Liver (tissue), 9 donors: ENCODE results near the gene TMEM151B. TPM values are rescaled to one million over a fixed set of nuclear protein-coding genes. Genes with fewer than 3 reads are reported as not detected.

Experiments
- DNase-seq: peaks from one replicate; pipeline ENCODE4 v3.0.0-alpha.2; 2017; ENCODE audit warnings: low spot score
- H3K27ac ChIP-seq, 2 donors: one replicate each; pipeline ENCODE4 v1.7.0; 2013; ENCODE audit warnings: inconsistent platforms in 2 of 2, low read length in 2 of 2, control low read depth in 1 of 2, low read depth in 1 of 2, mild to moderate bottlenecking in 1 of 2
- H3K27me3 ChIP-seq, 4 donors: one replicate each; pipeline versions ENCODE4 v1.6.1 to v1.7.0; 2013; ENCODE audit warnings: low read length in 3 of 4, inconsistent platforms in 1 of 4, mild to moderate bottlenecking in 1 of 4, moderate library complexity in 1 of 4; ENCODE audit not compliant: control insufficient read depth in 4 of 4, insufficient read depth in 4 of 4
- H3K36me3 ChIP-seq, 4 donors: one replicate each; pipeline versions ENCODE4 v1.6.1 to v1.7.0; 2013; ENCODE audit warnings: low read length in 3 of 4, mild to moderate bottlenecking in 3 of 4, low read depth in 1 of 4, moderate library complexity in 1 of 4; ENCODE audit not compliant: control insufficient read depth in 4 of 4, insufficient read depth in 3 of 4
- H3K4me1 ChIP-seq, 4 donors: one replicate each; pipeline versions ENCODE4 v1.6.1 to v1.7.0; 2013; ENCODE audit warnings: low read length in 3 of 4, mild to moderate bottlenecking in 3 of 4, moderate library complexity in 1 of 4; ENCODE audit not compliant: control insufficient read depth in 4 of 4, insufficient read depth in 4 of 4
- H3K4me3 ChIP-seq, 3 donors: one replicate each; pipeline versions ENCODE4 v1.6.1 to v1.7.0; 2013; ENCODE audit warnings: low read length in 3 of 3, control low read depth in 1 of 3, low read depth in 1 of 3, mild to moderate bottlenecking in 1 of 3
- H3K9ac ChIP-seq, 2 donors: one replicate each; pipeline ENCODE4 v1.7.0; 2013; ENCODE audit warnings: low read length in 2 of 2, mild to moderate bottlenecking in 2 of 2, moderate library complexity in 2 of 2, control low read depth in 1 of 2, low read depth in 1 of 2
- H3K9me3 ChIP-seq, 4 donors: one replicate each; pipeline versions ENCODE4 v1.6.1 to v1.7.0; 2013; ENCODE audit warnings: low read length in 3 of 4; ENCODE audit not compliant: control insufficient read depth in 4 of 4
- ATF3 ChIP-seq: IDR thresholded peaks from 2 replicates; pipeline ENCODE4 v1.6.1; 2016; ENCODE audit warnings: antibody characterized with exemption
- CTCF ChIP-seq: fragments of 150-350 bp; IDR thresholded peaks from 2 replicates; pipeline ENCODE4 v1.5.1; 2017; ENCODE audit warnings: improper control_type of control experiment, low read depth, low read length; ENCODE audit not compliant: missing input control
- EGR1 ChIP-seq, 2 donors: IDR thresholded peaks; 2 replicates each; pipeline ENCODE4 v1.6.1; 2016 to 2018; ENCODE audit warnings: antibody characterized with exemption in 2 of 2, low read depth in 2 of 2
- FOXA1 ChIP-seq: IDR thresholded peaks from 2 replicates; pipeline ENCODE4 v1.6.1; 2016; ENCODE audit warnings: antibody characterized with exemption
- HNF4A ChIP-seq, 2 donors: conservative IDR thresholded peaks; 2 replicates each; pipeline ENCODE4 v1.6.1; 2016; ENCODE audit warnings: antibody characterized with exemption in 2 of 2, mild to moderate bottlenecking in 2 of 2
- JUND ChIP-seq, 2 donors: IDR thresholded peaks; 2 replicates each; pipeline ENCODE4 v1.6.1; 2016; ENCODE audit warnings: antibody characterized with exemption in 2 of 2
- NR2F2 ChIP-seq: IDR thresholded peaks from 2 replicates; pipeline ENCODE4 v1.6.1; 2016; ENCODE audit warnings: antibody characterized with exemption
- RAD21 ChIP-seq, 2 donors: IDR thresholded peaks; 2 replicates each; pipeline ENCODE4 v1.6.1; 2016; ENCODE audit warnings: antibody characterized with exemption in 2 of 2, mild to moderate bottlenecking in 2 of 2
- REST ChIP-seq: IDR thresholded peaks from 2 replicates; pipeline ENCODE4 v1.6.1; 2016; ENCODE audit warnings: antibody characterized with exemption, mild to moderate bottlenecking
- WGBS: extraction: QIAGEN DNeasy Blood & Tissue Kit; methylation state at CpG from one replicate; pipeline ENCODE4 v1.1.7; 2013; 5-methylcytosine and 5-hydroxymethylcytosine counted together
- polyA plus RNA-seq, 2 donors: library from polyadenylated mRNA; stranded (reverse) in 1 of 2; unstranded in 1 of 2; fragments of 200-250 nt in 1 of 2; fragments of >200 nt in 1 of 2; fragmentation: Nextera tagmentation in 1 of 2; extraction: Ambion mirVana in 1 of 2; gene quantifications; one replicate each; pipeline versions ENCODE4 v1.2.1 to v1.2.3, GENCODE V29; 2013 to 2015
- total RNA-seq, 2 donors: library from RNA; depleted of rRNA; stranded (reverse); fragments of >200 nt; gene quantifications; one replicate each; pipeline ENCODE4 v1.2.3, GENCODE V29; 2014
- TF ChIP-seq, protein P1 (sequence below): IDR thresholded peaks from 2 replicates; pipeline ENCODE4 v1.6.1; 2016; ENCODE audit warnings: antibody characterized with exemption
- TF ChIP-seq, protein P2 (sequence below): IDR thresholded peaks from 2 replicates; pipeline ENCODE4 v1.6.1; 2016; ENCODE audit warnings: antibody characterized with exemption
- donor health status: healthy.
- donor health status: healthy.
- donor health status: healthy.
- donor health status: healthy.
- donor health status: healthy.

The TMEM151B gene
- total and polyA plus RNA-seq, 4 donors: not detected

DNA sequence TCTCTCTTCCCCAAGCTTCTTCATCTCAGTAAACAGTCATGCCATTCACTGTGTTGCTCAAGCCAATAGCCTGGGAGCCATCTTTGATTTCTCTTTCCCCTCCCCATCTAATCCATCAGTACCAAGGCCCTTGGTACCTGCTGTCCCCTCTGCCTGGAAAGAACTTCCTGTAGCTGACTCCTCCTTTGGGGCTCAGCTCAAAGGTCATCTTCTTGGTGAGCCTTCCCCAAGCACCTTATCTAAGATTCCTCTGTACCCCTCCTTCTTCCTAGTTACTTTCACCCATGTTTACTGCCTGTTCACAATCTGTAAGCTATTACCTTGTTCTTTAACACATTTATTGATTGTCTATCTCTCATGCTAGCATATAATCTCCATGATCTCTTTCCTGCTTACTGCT, 39.4 kb downstream of the TMEM151B start:
- H3K27ac ChIP-seq: no peak overlapping the region
- peaks cover 11 to 60% (median 26%) of the 10 kb centered on the region in 4 donors for H3K36me3 ChIP-seq
- no peak for TF ChIP-seq FOXA1
- no peak for TF ChIP-seq JUND (IDR thresholded peaks at IDR 0.05)
- TF ChIP-seq, protein P1, sequence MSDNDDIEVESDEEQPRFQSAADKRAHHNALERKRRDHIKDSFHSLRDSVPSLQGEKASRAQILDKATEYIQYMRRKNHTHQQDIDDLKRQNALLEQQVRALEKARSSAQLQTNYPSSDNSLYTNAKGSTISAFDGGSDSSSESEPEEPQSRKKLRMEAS: no peak
- no peak for TF ChIP-seq EGR1 (IDR thresholded peaks at IDR 0.05; ENCODE audit: low read depth in 2 of 2)
- TF ChIP-seq REST: no peak
- TF ChIP-seq NR2F2: no peak
- no peak for TF ChIP-seq HNF4A (conservative IDR thresholded peaks at IDR 0.05)
- TF ChIP-seq, protein P2, sequence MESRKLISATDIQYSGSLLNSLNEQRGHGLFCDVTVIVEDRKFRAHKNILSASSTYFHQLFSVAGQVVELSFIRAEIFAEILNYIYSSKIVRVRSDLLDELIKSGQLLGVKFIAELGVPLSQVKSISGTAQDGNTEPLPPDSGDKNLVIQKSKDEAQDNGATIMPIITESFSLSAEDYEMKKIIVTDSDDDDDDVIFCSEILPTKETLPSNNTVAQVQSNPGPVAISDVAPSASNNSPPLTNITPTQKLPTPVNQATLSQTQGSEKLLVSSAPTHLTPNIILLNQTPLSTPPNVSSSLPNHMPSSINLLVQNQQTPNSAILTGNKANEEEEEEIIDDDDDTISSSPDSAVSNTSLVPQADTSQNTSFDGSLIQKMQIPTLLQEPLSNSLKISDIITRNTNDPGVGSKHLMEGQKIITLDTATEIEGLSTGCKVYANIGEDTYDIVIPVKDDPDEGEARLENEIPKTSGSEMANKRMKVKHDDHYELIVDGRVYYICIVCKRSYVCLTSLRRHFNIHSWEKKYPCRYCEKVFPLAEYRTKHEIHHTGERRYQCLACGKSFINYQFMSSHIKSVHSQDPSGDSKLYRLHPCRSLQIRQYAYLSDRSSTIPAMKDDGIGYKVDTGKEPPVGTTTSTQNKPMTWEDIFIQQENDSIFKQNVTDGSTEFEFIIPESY: no peak
- TF ChIP-seq RAD21 (IDR thresholded peaks at IDR 0.05): no peak
- TF ChIP-seq CTCF: no peak
- no peaks in the 10 kb centered on the region for H3K9me3 ChIP-seq
- DNase-seq: no peak
- H3K4me3 ChIP-seq: no peak overlapping the region
- no peaks in the 10 kb centered on the region for H3K27me3 ChIP-seq
- no peak overlapping the region for H3K9ac ChIP-seq
- peaks cover 4 to 10% (median 8%) of the 10 kb centered on the region in 4 donors for H3K4me1 ChIP-seq

DNA sequence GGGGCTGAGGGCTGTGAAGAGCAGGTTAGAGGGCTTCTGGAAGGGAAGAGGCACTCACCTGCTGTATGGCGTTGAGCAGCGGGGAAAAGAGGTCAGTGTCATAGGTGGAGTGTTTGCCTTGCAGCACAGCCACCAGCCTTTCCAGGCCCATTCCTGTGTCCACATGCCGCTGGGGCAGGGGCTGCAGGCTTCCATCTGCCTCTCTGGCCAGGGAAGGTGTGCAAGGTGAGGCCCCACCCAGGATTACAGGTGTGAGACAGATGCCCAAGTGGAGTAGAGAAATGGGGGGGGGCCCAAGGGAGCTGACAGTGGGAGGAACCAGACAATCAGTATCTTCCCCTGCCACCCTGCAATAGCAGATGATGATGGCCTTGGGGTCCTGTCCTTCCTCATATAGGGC, 40.0 kb downstream of the TMEM151B start:
- TF ChIP-seq ATF3: no peak
- Histone ChIP-seq H3K4me3 (no peak overlapping the region), H3K27me3 (no peaks in the 10 kb centered on the region), H3K9me3 (no peaks in the 10 kb centered on the region), H3K9ac (no peak overlapping the region), H3K4me1 (peaks cover 4 to 10% (median 8%) of the 10 kb centered on the region in 4 donors), H3K36me3 (peaks cover 11 to 56% (median 24%) of the 10 kb centered on the region in 4 donors), H3K27ac (no peak overlapping the region)
- no peak for DNase-seq
- 96% methylated on average over 3 of the region's 3 CpGs for WGBS
